ENCODE data around the gene AP3D1. TPM values are rescaled to one million over a fixed set of nuclear protein-coding genes. Genes with fewer than 3 reads are reported as not detected.

Gene AP3D1
- total RNA-seq, 2 donors from 2014 or later: 105 to 137 TPM

DNA sequence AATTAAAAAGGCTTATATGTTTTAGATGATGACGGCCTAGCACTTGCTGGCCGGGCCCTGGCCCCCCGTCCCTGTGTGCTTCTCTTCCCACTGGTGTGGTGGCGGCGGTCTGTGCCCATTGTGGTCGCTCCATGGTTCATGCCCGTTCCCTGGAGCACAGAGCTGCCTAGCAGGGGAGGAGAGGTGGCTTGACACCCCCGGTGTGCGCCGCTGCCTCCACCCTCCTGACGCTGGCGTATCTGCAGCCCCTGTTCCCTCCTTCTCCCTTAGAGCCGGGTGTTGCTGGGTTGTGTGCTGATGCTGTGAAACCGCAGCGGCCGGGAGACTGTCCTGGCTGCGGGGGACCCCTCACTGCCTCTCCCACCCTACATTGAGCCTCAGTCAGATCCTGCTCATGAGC is 41.5 kb upstream of the AP3D1 start:
- Histone ChIP-seq H3K4me3 (no peak overlapping the region), H3K9me3 (no peaks in the 10 kb centered on the region), H3K36me3 (peaks cover 8% of the 10 kb centered on the region), H3K4me1 (no peaks in the 10 kb centered on the region), H3K27me3 (no peaks in the 10 kb centered on the region), H3K9ac (ENCODE audit: low read depth in 2 of 2, low read length in 2 of 2) (no peak overlapping the region), H3K27ac (no peak overlapping the region)
- TF ChIP-seq, protein P1, sequence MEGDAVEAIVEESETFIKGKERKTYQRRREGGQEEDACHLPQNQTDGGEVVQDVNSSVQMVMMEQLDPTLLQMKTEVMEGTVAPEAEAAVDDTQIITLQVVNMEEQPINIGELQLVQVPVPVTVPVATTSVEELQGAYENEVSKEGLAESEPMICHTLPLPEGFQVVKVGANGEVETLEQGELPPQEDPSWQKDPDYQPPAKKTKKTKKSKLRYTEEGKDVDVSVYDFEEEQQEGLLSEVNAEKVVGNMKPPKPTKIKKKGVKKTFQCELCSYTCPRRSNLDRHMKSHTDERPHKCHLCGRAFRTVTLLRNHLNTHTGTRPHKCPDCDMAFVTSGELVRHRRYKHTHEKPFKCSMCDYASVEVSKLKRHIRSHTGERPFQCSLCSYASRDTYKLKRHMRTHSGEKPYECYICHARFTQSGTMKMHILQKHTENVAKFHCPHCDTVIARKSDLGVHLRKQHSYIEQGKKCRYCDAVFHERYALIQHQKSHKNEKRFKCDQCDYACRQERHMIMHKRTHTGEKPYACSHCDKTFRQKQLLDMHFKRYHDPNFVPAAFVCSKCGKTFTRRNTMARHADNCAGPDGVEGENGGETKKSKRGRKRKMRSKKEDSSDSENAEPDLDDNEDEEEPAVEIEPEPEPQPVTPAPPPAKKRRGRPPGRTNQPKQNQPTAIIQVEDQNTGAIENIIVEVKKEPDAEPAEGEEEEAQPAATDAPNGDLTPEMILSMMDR (IDR thresholded peaks at IDR 0.05): no peak
- DNase-seq: no peak
- intact Hi-C loops (cut with DNase I): no loop called here

DNA sequence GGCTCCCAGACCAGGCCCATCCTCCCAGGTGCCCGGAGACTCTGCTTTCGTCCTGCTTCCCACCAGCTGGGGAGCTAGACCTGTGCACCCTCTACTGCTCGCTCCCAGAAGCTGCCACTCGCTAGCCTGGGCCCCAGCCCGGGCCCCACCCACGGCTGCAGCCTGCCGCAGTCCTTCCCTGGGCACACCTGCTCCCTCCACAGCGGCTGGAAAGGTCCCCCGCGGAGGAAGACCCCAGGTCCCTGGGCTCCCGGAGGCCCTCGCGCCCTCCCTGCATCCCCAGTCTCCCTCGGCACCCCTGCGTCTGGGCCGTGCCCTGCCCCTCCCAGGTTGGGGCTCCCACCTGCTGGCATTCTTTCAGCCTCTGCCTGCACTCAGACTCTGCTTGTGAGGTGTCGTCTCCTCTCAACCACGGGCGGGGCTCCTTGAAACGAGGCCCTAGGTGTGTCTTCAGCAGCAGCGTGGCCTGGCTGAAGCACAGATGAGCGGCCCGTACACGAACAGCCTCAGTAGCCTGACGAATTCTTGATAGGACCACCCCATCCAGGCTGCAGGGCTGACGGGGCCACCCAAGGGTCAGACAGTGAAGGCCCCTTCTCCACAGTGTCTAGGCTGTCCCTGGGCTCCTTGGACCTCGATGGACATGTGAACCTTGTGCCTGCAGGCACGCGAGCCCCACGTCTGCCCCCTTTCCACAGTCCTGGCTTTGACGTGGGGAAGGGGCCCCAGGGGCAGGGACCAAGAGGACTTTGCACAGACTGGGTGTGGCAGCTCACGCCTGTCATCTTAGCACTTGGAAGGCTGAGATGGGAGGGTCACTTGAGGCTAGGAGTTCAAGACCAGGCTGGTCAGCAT is 40.3 kb upstream of the AP3D1 start:
- Histone ChIP-seq H3K36me3 (peaks cover 8% of the 10 kb centered on the region), H3K4me1 (no peaks in the 10 kb centered on the region), H3K27me3 (no peaks in the 10 kb centered on the region), H3K9me3 (no peaks in the 10 kb centered on the region), H3K4me3 (no peak overlapping the region), H3K9ac (ENCODE audit: low read depth in 2 of 2, low read length in 2 of 2) (no peak overlapping the region), H3K27ac (no peak overlapping the region)
- peak; percentile 52 for DNase-seq
- intact Hi-C loops (cut with DNase I): no loop called here
- TF ChIP-seq, protein P1 (IDR thresholded peaks at IDR 0.05): no peak

DNA sequence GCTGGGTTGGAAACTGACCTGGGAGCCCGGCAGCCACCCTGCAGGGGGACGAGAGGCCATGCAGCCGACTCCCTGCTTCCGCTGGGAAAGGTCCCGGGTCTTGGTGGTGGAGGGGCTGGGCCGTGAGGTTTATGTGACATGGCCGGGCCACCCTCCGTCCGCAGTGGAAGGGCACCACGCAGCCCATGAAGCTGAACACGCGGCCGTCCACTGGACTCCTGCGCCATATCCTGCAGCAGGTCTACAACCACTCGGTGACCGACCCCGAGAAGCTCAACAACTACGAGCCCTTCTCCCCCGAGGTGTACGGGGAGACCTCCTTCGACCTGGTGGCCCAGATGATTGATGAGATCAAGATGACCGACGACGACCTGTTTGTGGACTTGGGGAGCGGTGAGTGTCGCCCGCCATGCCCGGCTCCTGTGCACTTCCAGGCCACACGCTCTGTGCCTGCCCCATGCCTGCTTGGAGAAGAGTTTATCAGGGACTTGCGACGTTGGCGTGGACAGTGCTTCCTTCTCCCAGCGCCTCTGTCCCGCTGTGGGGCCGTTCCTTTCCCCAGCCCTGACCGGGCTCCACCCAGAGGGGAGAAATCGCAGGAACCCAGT is 39.6 kb upstream of the AP3D1 start:
- H3K4me3 ChIP-seq: no peak overlapping the region
- intact Hi-C loops (cut with DNase I): no loop called here
- H3K9me3 ChIP-seq: no peaks in the 10 kb centered on the region
- no peaks in the 10 kb centered on the region for H3K4me1 ChIP-seq
- no peak overlapping the region for H3K9ac ChIP-seq (ENCODE audit: low read depth in 2 of 2, low read length in 2 of 2)
- DNase-seq: no peak
- no peaks in the 10 kb centered on the region for H3K27me3 ChIP-seq
- TF ChIP-seq, protein P1 (IDR thresholded peaks at IDR 0.05): no peak
- no peak overlapping the region for H3K27ac ChIP-seq
- peaks cover 8% of the 10 kb centered on the region for H3K36me3 ChIP-seq

DNA sequence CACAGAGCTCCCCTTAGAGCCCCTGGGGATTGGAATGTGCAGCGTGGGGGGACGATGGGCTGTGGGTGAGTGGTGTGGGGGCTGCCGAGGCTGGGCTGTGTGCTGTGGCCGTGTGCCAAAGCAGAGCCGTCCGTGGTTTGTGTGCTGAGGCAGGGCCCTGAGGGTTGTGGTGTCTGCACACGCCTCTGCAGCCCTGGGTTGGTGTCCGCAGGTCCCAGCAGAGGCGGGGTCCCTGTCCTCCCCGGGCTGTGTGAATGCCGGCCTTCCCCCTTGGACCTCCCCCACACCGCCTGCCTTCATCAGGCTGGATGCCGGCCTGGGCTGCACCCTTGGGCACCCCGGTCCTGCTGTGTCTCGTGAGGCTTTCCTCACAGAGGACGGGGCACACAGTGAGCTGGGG is 38.5 kb upstream of the AP3D1 start:
- H3K9ac ChIP-seq (ENCODE audit: low read depth in 2 of 2, low read length in 2 of 2): no peak overlapping the region
- H3K9me3 ChIP-seq: no peaks in the 10 kb centered on the region
- H3K27me3 ChIP-seq: no peaks in the 10 kb centered on the region

DNA sequence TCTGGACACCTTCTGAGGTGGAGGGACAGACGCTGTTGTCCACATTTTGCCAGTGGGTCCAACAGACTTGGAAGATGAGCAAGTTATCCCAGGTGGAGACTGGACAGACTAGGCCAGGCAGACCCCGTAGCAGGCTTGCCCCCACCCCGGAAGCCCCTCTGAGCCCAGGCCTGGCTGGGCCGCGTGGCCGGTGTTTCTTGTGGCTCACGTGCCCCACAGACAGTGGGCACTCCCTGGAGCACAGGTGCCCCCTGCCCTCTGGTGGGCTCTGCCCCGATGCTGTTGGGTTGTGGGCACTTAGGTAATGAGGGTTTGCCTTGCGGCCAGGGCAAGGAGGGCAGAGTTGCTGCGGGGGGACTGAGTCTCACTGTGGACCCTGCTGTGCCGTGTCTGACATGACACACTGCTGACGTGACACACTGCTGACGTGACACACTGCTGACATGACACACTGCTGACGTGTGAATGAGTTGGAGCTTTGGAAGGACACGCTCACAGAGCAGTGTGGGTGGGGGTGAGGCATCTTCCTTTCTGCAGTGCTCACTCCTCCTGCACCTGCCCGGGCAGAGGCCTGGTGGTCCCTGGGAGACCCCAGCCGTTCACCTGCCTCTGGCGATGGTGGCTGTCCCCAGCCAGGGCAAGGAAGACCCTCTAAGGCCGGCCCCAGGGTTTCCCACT is 37.5 kb upstream of the AP3D1 start:
- H3K4me1 ChIP-seq: no peaks in the 10 kb centered on the region
- intact Hi-C loops (cut with DNase I): no loop called here
- H3K27me3 ChIP-seq: no peaks in the 10 kb centered on the region
- DNase-seq: no peak
- H3K36me3 ChIP-seq: peaks cover 8% of the 10 kb centered on the region
- H3K4me3 ChIP-seq: no peak overlapping the region
- TF ChIP-seq, protein P1 (IDR thresholded peaks at IDR 0.05): no peak
- no peak overlapping the region for H3K9ac ChIP-seq (ENCODE audit: low read depth in 2 of 2, low read length in 2 of 2)
- H3K9me3 ChIP-seq: no peaks in the 10 kb centered on the region
- no peak overlapping the region for H3K27ac ChIP-seq

More for the DNA sequence above, 38.5 kb upstream of the AP3D1 start:
- Histone ChIP-seq H3K4me3 (no peak overlapping the region), H3K36me3 (peaks cover 8% of the 10 kb centered on the region), H3K4me1 (no peaks in the 10 kb centered on the region), H3K27ac (no peak overlapping the region)
- TF ChIP-seq, protein P1 (IDR thresholded peaks at IDR 0.05): no peak
- DNase-seq: no peak
- intact Hi-C loops (cut with DNase I): no loop called here

Data from colonic mucosa (tissue), 4 donors.